Osteoblast (primary cell): Measurements from ENCODE around the gene ARHGEF16. TPM values are rescaled to one million over a fixed set of nuclear protein-coding genes. Genes with fewer than 3 reads are reported as not detected.

ENCODE experiments used
- DNase-seq: peaks from one replicate; pipeline ENCODE4 v3.0.0; 2011; ENCODE audit warnings: low spot score, mixed read lengths; ENCODE audit not compliant: insufficient read length; ENCODE audit errors: missing footprints
- H2AFZ ChIP-seq: 2 replicates; pipeline ENCODE4 v1.6.0; 2011; ENCODE audit warnings: mild to moderate bottlenecking, low read length
- H3K27ac ChIP-seq: 2 replicates; pipeline ENCODE4 v1.5.1; 2011; ENCODE audit warnings: mild to moderate bottlenecking, low read depth, low read length, moderate library complexity
- H3K27me3 ChIP-seq: 2 replicates; pipeline ENCODE4 v1.6.0; 2012; ENCODE audit warnings: mild to moderate bottlenecking, control low read depth, inconsistent platforms, low read length, moderate library complexity; ENCODE audit not compliant: insufficient read depth
- H3K36me3 ChIP-seq: 2 replicates; pipeline ENCODE4 v1.5.1; 2011; ENCODE audit warnings: mild to moderate bottlenecking, low read length, control low read depth, moderate library complexity; ENCODE audit not compliant: insufficient read depth
- H3K4me1 ChIP-seq: 2 replicates; pipeline ENCODE4 v1.5.1; 2011; ENCODE audit warnings: mild to moderate bottlenecking, low read length, control low read depth, moderate library complexity; ENCODE audit not compliant: insufficient read depth
- H3K4me2 ChIP-seq: 2 replicates; pipeline ENCODE4 v1.6.0; 2011; ENCODE audit warnings: mild to moderate bottlenecking, low read length; ENCODE audit not compliant: insufficient read depth
- H3K4me3 ChIP-seq: fragments of 200-600 bp; sonication (generic); 3 replicates; pipeline ENCODE4 v1.5.1; 2012; ENCODE audit warnings: mild to moderate bottlenecking, low read length, inconsistent platforms; ENCODE audit not compliant: insufficient read depth
- H3K79me2 ChIP-seq: 2 replicates; pipeline ENCODE4 v1.6.0; 2012; ENCODE audit warnings: mild to moderate bottlenecking, low read length, control low read depth, inconsistent platforms; ENCODE audit not compliant: insufficient read depth
- H3K9me3 ChIP-seq: 2 replicates; pipeline ENCODE4 v1.5.1; 2011; ENCODE audit warnings: low read depth, low read length, control low read depth
- H4K20me1 ChIP-seq: 2 replicates; pipeline ENCODE4 v1.6.0; 2012; ENCODE audit warnings: mild to moderate bottlenecking, low read length, control low read depth; ENCODE audit not compliant: insufficient read depth
- CTCF ChIP-seq: IDR thresholded peaks from 2 replicates; pipeline ENCODE4 v1.5.1; 2011; ENCODE audit warnings: mild to moderate bottlenecking, low read depth, low read length, moderate library complexity; ENCODE audit errors: extremely low read depth
- total RNA-seq: library from RNA; depleted of rRNA; stranded (reverse); fragments of >200 nt; gene quantifications from 2 replicates; pipeline ENCODE4 v1.2.3, GENCODE V29; 2012

ARHGEF16 gene
- total RNA-seq, 1 donor: not detected

- H3K27ac ChIP-seq: no peak overlapping the region
- peaks cover 4% of the 10 kb centered on the region for H4K20me1 ChIP-seq
- H3K4me1 ChIP-seq: peaks cover 14% of the 10 kb centered on the region
- peak; percentile 99 for DNase-seq
- H3K27me3 ChIP-seq: no peaks in the 10 kb centered on the region
- peak overlapping the region; percentile 41 for H2AFZ ChIP-seq
- H3K36me3 ChIP-seq: no peaks in the 10 kb centered on the region
- no peaks in the 10 kb centered on the region for H3K9me3 ChIP-seq
- no peak overlapping the region for H3K4me3 ChIP-seq
- no peak for TF ChIP-seq CTCF
- H3K4me2 ChIP-seq: peak overlapping the region; percentile 13
- no peaks in the 10 kb centered on the region for H3K79me2 ChIP-seq
Measured at GRCh38 chr1:3515774-3516480, 61.5 kb downstream of the ARHGEF16 start.

GRCh38 chr1:3516481-3516869, 62.0 kb downstream of the ARHGEF16 start:
- peak overlapping the region; percentile 13 for H3K4me2 ChIP-seq
- no peaks in the 10 kb centered on the region for H3K9me3 ChIP-seq
- H3K36me3 ChIP-seq: no peaks in the 10 kb centered on the region
- no peak overlapping the region for H3K27ac ChIP-seq
- H3K27me3 ChIP-seq: no peaks in the 10 kb centered on the region
- peak overlapping the region; percentile 41 for H2AFZ ChIP-seq
- DNase-seq: no peak
- H3K4me1 ChIP-seq: peaks cover 14% of the 10 kb centered on the region
- no peak overlapping the region for H3K4me3 ChIP-seq
- TF ChIP-seq CTCF: no peak
- peaks cover under 1% of the 10 kb centered on the region for H4K20me1 ChIP-seq
- H3K79me2 ChIP-seq: no peaks in the 10 kb centered on the region

GRCh38 chr1:3516911-3517675, 62.6 kb downstream of the ARHGEF16 start:
- H3K27ac ChIP-seq: no peak overlapping the region
- no peaks in the 10 kb centered on the region for H3K9me3 ChIP-seq
- H3K36me3 ChIP-seq: peaks cover 3% of the 10 kb centered on the region
- H3K4me2 ChIP-seq: no peak overlapping the region
- no peaks in the 10 kb centered on the region for H4K20me1 ChIP-seq
- H2AFZ ChIP-seq: no peak overlapping the region
- no peaks in the 10 kb centered on the region for H3K27me3 ChIP-seq
- DNase-seq: no peak
- no peaks in the 10 kb centered on the region for H3K79me2 ChIP-seq
- no peak for TF ChIP-seq CTCF
- H3K4me3 ChIP-seq: no peak overlapping the region
- H3K4me1 ChIP-seq: peaks cover 14% of the 10 kb centered on the region

GRCh38 chr1:3518256-3518655, 63.8 kb downstream of the ARHGEF16 start:
- no peak overlapping the region for H3K27ac ChIP-seq
- H3K27me3 ChIP-seq: no peaks in the 10 kb centered on the region
- peaks cover 3% of the 10 kb centered on the region for H4K20me1 ChIP-seq
- peaks cover 14% of the 10 kb centered on the region for H3K4me1 ChIP-seq
- no peaks in the 10 kb centered on the region for H3K79me2 ChIP-seq
- no peaks in the 10 kb centered on the region for H3K9me3 ChIP-seq
- peak; percentile 62 for TF ChIP-seq CTCF
- H2AFZ ChIP-seq: no peak overlapping the region
- peaks cover 6% of the 10 kb centered on the region for H3K36me3 ChIP-seq
- no peak for DNase-seq
- no peak overlapping the region for H3K4me2 ChIP-seq
- H3K4me3 ChIP-seq: no peak overlapping the region
